ENCODE results near the gene MCHR1. TPM values are rescaled to one million over a fixed set of nuclear protein-coding genes. Genes with fewer than 3 reads are reported as not detected.

MCHR1 gene
- total RNA-seq, 1 donor from 2014 or later, result 0.45 TPM

GRCh38 chr22:40701274-40701673, 22.0 kb downstream of the MCHR1 start:
- Histone ChIP-seq H3K4me2 (no peak overlapping the region), H3K4me3 (no peak overlapping the region), H3K9me3 (ENCODE audit: low read depth) (no peaks in the 10 kb centered on the region), H3K4me1 (no peaks in the 10 kb centered on the region), H3K36me3 (no peaks in the 10 kb centered on the region), H2AFZ (replicated peaks) (no peak overlapping the region), H3F3A (ENCODE audit: low read depth) (no peaks in the 10 kb centered on the region), H4K20me1 (ENCODE audit: low read depth) (no peaks in the 10 kb centered on the region), H3K79me2 (ENCODE audit: low read depth) (no peaks in the 10 kb centered on the region), H3K27ac (no peak overlapping the region), H3K27me3 (no peaks in the 10 kb centered on the region), H3K9ac (no peak overlapping the region)
- peaks cover 3% of the 10 kb centered on the region for H3K27me3 Mint-ChIP-seq (ENCODE audit: insufficient read depth, low read depth)
- peaks cover 11% of the 10 kb centered on the region for H3K4me1 Mint-ChIP-seq
- peaks cover 7% of the 10 kb centered on the region for H3K9me3 Mint-ChIP-seq
- TF ChIP-seq CTCF (IDR thresholded peaks at IDR 0.05), result no peak
- no peak for TF ChIP-seq EZH2phosphoT487 (IDR thresholded peaks at IDR 0.05)
- TF ChIP-seq EZH2 (IDR thresholded peaks at IDR 0.05), result no peak
- H3K27ac Mint-ChIP-seq, result peak overlapping the region; percentile 3
- H3K4me3 Mint-ChIP-seq, result no peak overlapping the region
- no peak for DNase-seq (ENCODE audit: low spot score)
- peaks cover 3% of the 10 kb centered on the region for H3K36me3 Mint-ChIP-seq

DNA sequence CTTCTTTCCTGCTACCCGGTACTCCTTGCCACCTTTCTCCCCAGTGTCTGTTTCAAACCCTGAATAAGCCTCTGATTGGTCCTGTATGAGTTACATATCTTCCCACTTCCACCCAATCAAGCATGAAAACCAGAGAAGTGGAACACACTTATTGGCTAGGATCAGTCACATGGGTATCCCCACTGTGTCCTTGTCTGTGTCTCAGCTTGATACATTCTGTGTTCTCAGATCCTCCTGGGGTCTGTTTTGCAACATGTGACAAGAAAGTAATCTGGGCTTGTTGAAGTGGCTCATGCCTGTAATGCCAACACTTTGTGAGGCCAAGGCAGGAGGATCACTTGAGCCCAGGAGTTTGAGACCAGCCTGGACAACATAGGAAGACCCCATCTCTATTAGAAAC, 23.9 kb downstream of the MCHR1 start:
- H3K4me3 Mint-ChIP-seq, result no peak overlapping the region
- Histone ChIP-seq H3K79me2 (ENCODE audit: low read depth) (no peaks in the 10 kb centered on the region), H3K4me2 (no peak overlapping the region), H3F3A (ENCODE audit: low read depth) (no peaks in the 10 kb centered on the region), H3K36me3 (no peaks in the 10 kb centered on the region), H4K20me1 (ENCODE audit: low read depth) (no peaks in the 10 kb centered on the region), H2AFZ (replicated peaks) (peak overlapping the region; percentile 63), H3K4me1 (no peaks in the 10 kb centered on the region), H3K27ac (no peak overlapping the region), H3K27me3 (no peaks in the 10 kb centered on the region), H3K9me3 (ENCODE audit: low read depth) (no peaks in the 10 kb centered on the region), H3K4me3 (no peak overlapping the region), H3K9ac (no peak overlapping the region)
- TF ChIP-seq CTCF (IDR thresholded peaks at IDR 0.05), result no peak
- TF ChIP-seq EZH2phosphoT487 (IDR thresholded peaks at IDR 0.05), result no peak
- no peak for TF ChIP-seq EZH2 (IDR thresholded peaks at IDR 0.05)
- H3K9me3 Mint-ChIP-seq, result peaks cover 17% of the 10 kb centered on the region
- H3K27me3 Mint-ChIP-seq (ENCODE audit: insufficient read depth, low read depth), result no peaks in the 10 kb centered on the region
- peaks cover 3% of the 10 kb centered on the region for H3K36me3 Mint-ChIP-seq
- DNase-seq (ENCODE audit: low spot score), result no peak
- no peak overlapping the region for H3K27ac Mint-ChIP-seq
- H3K4me1 Mint-ChIP-seq, result peaks cover 13% of the 10 kb centered on the region

DNA sequence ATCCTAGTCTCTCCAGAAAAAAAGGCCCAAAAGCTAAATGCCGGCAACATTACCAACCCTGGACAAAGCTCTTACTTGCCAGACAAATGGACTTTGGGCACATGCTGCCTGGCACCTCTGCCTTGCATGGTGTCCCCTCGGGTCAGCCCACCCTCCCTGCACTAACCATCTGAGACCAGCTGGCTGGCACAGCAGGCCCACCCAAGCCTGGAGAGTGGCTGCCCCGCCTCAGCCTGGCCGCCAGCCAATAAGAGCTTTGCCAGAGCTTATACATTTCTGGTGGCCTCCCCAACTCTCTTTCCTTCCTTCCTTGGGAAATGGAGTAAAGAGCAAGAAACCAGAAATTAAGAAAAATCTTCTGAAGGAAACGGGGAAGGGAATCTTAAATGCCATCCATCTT, 24.5 kb downstream of the MCHR1 start:
- no peak overlapping the region for H3K4me3 Mint-ChIP-seq
- peaks cover 15% of the 10 kb centered on the region for H3K4me1 Mint-ChIP-seq
- H3K27me3 ChIP-seq, result no peaks in the 10 kb centered on the region
- H3K4me3 ChIP-seq, result no peak overlapping the region
- H2AFZ ChIP-seq (replicated peaks), result peak overlapping the region; percentile 63
- TF ChIP-seq EZH2phosphoT487 (IDR thresholded peaks at IDR 0.05) (no peak), EZH2 (IDR thresholded peaks at IDR 0.05) (no peak), CTCF (IDR thresholded peaks at IDR 0.05) (no peak)
- no peak overlapping the region for H3K27ac Mint-ChIP-seq
- no peak overlapping the region for H3K9ac ChIP-seq
- H3K36me3 Mint-ChIP-seq, result peaks cover 3% of the 10 kb centered on the region
- H3F3A ChIP-seq (ENCODE audit: low read depth), result no peaks in the 10 kb centered on the region
- H3K79me2 ChIP-seq (ENCODE audit: low read depth), result no peaks in the 10 kb centered on the region
- no peaks in the 10 kb centered on the region for H3K9me3 ChIP-seq (ENCODE audit: low read depth)
- H3K9me3 Mint-ChIP-seq, result peaks cover 17% of the 10 kb centered on the region
- H3K27me3 Mint-ChIP-seq (ENCODE audit: insufficient read depth, low read depth), result no peaks in the 10 kb centered on the region
- H3K4me1 ChIP-seq, result no peaks in the 10 kb centered on the region
- no peaks in the 10 kb centered on the region for H4K20me1 ChIP-seq (ENCODE audit: low read depth)
- no peak for DNase-seq (ENCODE audit: low spot score)
- no peak overlapping the region for H3K4me2 ChIP-seq
- H3K27ac ChIP-seq, result no peak overlapping the region
- H3K36me3 ChIP-seq, result no peaks in the 10 kb centered on the region
